Thyroid gland (tissue), 4 donors: ENCODE data around the gene LY6G5B. TPM values are rescaled to one million over a fixed set of nuclear protein-coding genes. Genes with fewer than 3 reads are reported as not detected.

Experiments used
- DNase-seq, 2 donors: peaks; one replicate each; pipeline ENCODE4 v3.0.0-alpha.2; 2019
- H3K27ac ChIP-seq, 3 donors: fragments of 200-600 bp; sonication (generic); 1 replicate in 2 of 3; 2 replicates in 1 of 3; pipeline ENCODE4 v1.5.1; 2016 to 2019; ENCODE audit warnings: mild to moderate bottlenecking in 1 of 3, moderate library complexity in 1 of 3
- H3K27me3 ChIP-seq: fragments of 200-600 bp; sonication (generic); one replicate; pipeline ENCODE4 v1.5.1; 2019
- H3K36me3 ChIP-seq, 2 donors: fragments of 200-600 bp; sonication (generic); one replicate each; pipeline ENCODE4 v1.5.1; 2016 to 2019
- H3K4me1 ChIP-seq, 2 donors: fragments of 200-600 bp; sonication (generic); one replicate each; pipeline ENCODE4 v1.5.1; 2017 to 2019
- H3K4me3 ChIP-seq, 3 donors: fragments of 200-600 bp; sonication (generic); replicated peaks in 1 of 3; 1 replicate in 2 of 3; 2 replicates in 1 of 3; pipeline ENCODE4 v1.5.1; 2016; ENCODE audit warnings: mild to moderate bottlenecking in 1 of 3
- H3K9me3 ChIP-seq: fragments of 200-600 bp; sonication (generic); one replicate; pipeline ENCODE4 v1.5.1; 2017
- POLR2A ChIP-seq, 2 donors: fragments of 450-650 bp; IDR thresholded peaks; one replicate each; pipeline ENCODE4 v1.6.1; 2017; ENCODE audit warnings: antibody characterized with exemption in 2 of 2, mild to moderate bottlenecking in 2 of 2, moderate library complexity in 1 of 2
- WGBS, 2 donors: methylation state at CpG; one replicate each; pipeline ENCODE4 v1.1.5; 2017; 5-methylcytosine and 5-hydroxymethylcytosine counted together
- intact Hi-C: fragments of 100-400 bp; cut with DNase I; formaldehyde crosslinking; loops from one replicate; pipeline ENCODE4 v1.15.1; 2023
- total RNA-seq, 4 donors: library from RNA; depleted of rRNA; stranded (reverse); fragments of >200 nt; gene quantifications; one replicate each; pipeline ENCODE4 v1.2.3, GENCODE V29; 2016
- TF ChIP-seq, protein P1 (sequence below), 6 experiments: fragments of 200-600 bp in 3 of 6; fragments of 450-650 bp in 3 of 6; sonication (generic) in 3 of 6; IDR thresholded peaks; one replicate each; pipeline ENCODE4 v1.5.1; 2016 to 2019; ENCODE audit warnings: antibody characterized with exemption in 6 of 6, mild to moderate bottlenecking in 2 of 6, inconsistent platforms in 1 of 6, moderate library complexity in 1 of 6

LY6G5B gene
- total RNA-seq, 4 donors from 2014 or later = 4.4 to 11.8 (median 9.4) TPM

DNA sequence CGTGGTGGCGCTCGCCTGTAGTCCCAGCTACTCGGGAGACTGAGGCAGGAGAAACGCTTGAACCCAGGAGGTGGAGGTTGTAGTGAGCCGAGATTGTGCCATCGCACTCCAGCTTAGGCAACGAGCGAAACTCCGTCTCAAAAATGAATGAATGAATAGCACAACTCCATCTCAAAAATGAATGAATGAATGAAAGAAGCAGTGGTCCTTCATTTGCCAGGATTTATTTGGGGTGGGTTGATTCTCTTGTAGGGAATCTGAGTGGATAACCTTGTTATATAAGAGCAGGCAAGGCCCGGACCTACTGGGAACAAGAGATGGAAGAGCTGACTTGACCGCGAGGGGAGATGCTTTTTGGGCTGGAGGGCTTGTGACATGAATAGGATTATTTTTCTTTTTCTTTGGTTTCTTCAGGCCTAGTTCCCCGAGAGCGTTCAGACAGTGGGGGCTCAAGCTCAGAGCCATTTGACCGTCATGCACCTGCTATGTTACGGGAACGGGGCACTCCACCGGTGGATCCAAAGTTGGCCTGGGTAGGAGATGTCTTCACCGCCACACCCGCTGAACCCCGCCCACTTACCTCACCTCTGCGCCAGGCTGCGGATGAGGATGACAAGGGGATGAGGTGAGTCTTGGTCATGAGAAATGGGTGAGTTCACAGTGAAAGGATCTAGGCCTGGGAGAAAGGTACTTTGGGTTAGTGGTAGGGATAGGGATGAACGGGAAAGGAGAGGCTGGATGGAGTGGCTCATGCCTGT lies 39.4 kb upstream of the LY6G5B start:
- H3K27me3 ChIP-seq = no peaks in the 10 kb centered on the region
- H3K27ac ChIP-seq = no peak overlapping the region
- WGBS, 2 donors = 93 to 94% methylated on average over 25 of the region's 25 CpGs
- intact Hi-C loops = no loop called here
- no peaks in the 10 kb centered on the region for H3K4me1 ChIP-seq
- peaks cover 95 to 99% of the 10 kb centered on the region in 2 donors for H3K36me3 ChIP-seq
- TF ChIP-seq, protein P1, sequence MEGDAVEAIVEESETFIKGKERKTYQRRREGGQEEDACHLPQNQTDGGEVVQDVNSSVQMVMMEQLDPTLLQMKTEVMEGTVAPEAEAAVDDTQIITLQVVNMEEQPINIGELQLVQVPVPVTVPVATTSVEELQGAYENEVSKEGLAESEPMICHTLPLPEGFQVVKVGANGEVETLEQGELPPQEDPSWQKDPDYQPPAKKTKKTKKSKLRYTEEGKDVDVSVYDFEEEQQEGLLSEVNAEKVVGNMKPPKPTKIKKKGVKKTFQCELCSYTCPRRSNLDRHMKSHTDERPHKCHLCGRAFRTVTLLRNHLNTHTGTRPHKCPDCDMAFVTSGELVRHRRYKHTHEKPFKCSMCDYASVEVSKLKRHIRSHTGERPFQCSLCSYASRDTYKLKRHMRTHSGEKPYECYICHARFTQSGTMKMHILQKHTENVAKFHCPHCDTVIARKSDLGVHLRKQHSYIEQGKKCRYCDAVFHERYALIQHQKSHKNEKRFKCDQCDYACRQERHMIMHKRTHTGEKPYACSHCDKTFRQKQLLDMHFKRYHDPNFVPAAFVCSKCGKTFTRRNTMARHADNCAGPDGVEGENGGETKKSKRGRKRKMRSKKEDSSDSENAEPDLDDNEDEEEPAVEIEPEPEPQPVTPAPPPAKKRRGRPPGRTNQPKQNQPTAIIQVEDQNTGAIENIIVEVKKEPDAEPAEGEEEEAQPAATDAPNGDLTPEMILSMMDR (IDR thresholded peaks at IDR 0.05) = no peak
- TF ChIP-seq POLR2A (IDR thresholded peaks at IDR 0.05) = no peak
- no peaks in the 10 kb centered on the region for H3K9me3 ChIP-seq
- no peak overlapping the region for H3K4me3 ChIP-seq
- DNase-seq = no peak

DNA sequence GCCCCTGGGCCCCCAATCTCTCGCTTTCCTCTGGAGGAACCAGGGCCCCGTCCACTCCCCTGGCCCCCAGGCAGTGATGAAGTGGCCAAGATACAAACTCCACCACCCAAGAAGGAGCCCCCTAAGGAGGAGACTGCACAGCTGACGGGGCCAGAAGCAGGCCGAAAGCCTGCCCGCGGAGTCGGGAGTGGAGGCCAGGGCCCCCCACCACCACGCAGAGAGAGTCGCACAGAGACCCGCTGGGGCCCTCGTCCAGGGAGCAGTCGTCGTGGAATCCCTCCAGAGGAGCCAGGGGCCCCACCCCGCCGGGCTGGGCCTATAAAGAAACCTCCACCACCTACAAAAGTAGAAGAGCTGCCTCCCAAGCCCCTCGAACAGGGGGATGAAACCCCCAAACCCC lies 38.6 kb upstream of the LY6G5B start:
- H3K9me3 ChIP-seq = no peaks in the 10 kb centered on the region
- H3K27ac ChIP-seq = no peak overlapping the region
- H3K27me3 ChIP-seq = no peaks in the 10 kb centered on the region
- no peaks in the 10 kb centered on the region for H3K4me1 ChIP-seq
- no peak overlapping the region for H3K4me3 ChIP-seq
- no peak for DNase-seq
- WGBS, 2 donors = 87 to 96% methylated on average over 9 to 12 of the region's 16 CpGs
- TF ChIP-seq POLR2A (IDR thresholded peaks at IDR 0.05) = no peak
- TF ChIP-seq, protein P1 (IDR thresholded peaks at IDR 0.05) = no peak
- intact Hi-C loops = no loop called here
- peaks cover 95 to 99% of the 10 kb centered on the region in 2 donors for H3K36me3 ChIP-seq

DNA sequence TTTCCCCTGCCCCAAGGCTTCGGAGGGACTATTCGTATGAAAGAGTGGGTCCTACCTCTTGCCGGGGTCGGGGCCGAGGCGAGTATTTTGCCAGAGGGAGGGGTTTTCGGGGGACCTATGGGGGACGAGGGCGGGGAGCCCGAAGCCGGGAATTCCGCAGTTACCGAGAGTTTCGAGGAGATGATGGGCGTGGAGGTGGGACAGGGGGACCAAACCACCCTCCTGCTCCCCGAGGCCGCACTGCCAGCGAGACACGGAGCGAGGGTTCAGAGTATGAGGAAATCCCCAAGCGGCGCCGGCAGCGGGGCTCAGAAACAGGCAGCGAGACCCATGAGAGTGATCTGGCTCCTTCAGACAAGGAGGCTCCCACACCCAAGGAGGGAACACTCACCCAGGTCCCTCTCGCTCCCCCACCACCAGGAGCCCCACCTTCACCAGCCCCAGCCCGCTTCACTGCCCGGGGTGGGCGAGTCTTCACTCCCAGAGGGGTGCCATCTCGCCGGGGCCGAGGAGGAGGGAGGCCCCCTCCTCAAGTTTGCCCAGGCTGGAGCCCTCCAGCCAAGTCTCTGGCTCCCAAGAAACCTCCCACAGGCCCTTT lies 38.0 kb upstream of the LY6G5B start:
- TF ChIP-seq, protein P1 (IDR thresholded peaks at IDR 0.05) = no peak
- no peak for TF ChIP-seq POLR2A (IDR thresholded peaks at IDR 0.05)
- intact Hi-C loops = no loop called here
- no peak overlapping the region for H3K27ac ChIP-seq
- H3K4me1 ChIP-seq = no peaks in the 10 kb centered on the region
- H3K27me3 ChIP-seq = no peaks in the 10 kb centered on the region
- WGBS, 2 donors = 91 to 94% methylated on average over 25 to 29 of the region's 32 CpGs
- H3K36me3 ChIP-seq = peaks cover 95 to 99% of the 10 kb centered on the region in 2 donors
- DNase-seq = no peak
- no peak overlapping the region for H3K4me3 ChIP-seq
- H3K9me3 ChIP-seq = no peaks in the 10 kb centered on the region

DNA sequence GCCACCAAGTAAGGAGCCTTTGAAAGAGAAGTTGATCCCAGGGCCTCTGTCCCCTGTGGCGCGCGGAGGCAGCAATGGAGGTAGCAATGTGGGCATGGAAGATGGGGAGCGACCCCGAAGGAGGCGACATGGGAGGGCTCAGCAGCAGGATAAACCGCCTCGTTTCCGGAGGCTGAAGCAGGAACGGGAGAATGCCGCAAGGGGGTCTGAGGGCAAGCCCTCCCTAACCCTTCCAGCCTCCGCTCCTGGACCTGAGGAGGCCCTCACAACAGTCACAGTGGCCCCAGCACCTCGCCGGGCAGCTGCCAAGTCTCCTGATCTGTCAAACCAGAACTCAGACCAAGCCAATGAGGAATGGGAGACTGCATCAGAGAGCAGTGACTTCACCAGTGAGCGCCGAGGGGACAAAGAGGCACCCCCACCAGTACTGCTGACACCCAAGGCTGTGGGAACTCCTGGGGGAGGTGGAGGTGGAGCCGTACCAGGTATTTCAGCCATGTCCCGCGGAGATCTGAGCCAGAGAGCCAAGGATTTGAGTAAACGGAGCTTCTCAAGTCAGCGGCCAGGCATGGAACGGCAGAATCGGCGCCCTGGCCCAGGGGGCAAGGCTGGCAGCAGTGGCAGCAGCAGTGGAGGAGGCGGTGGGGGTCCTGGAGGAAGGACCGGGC lies 37.4 kb upstream of the LY6G5B start:
- DNase-seq = no peak
- Histone ChIP-seq H3K9me3 (no peaks in the 10 kb centered on the region), H3K4me1 (no peaks in the 10 kb centered on the region), H3K27ac (no peak overlapping the region), H3K27me3 (no peaks in the 10 kb centered on the region), H3K36me3 (peaks cover 95 to 99% of the 10 kb centered on the region in 2 donors), H3K4me3 (no peak overlapping the region)
- WGBS, 2 donors = 93% methylated on average over 24 to 26 of the region's 26 CpGs
- TF ChIP-seq, protein P1 (IDR thresholded peaks at IDR 0.05) = no peak
- TF ChIP-seq POLR2A (IDR thresholded peaks at IDR 0.05) = no peak
- intact Hi-C loops = no loop called here

DNA sequence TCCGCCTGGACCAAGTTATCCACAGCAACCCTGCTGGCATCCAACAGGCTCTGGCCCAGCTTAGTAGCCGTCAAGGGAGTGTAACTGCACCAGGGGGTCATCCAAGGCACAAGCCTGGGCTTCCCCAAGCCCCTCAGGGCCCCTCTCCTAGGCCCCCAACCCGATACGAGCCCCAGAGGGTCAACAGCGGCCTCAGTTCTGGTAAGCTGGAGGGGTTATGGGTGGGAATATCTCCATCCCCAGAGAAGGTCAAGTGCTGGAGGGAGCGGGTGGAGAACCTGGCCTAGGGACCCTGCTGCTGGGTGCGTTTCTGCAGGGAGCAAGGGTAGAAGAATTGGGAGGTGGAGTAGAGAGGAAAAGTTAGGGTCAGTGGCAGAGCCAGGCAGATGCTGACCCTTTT lies 36.3 kb upstream of the LY6G5B start:
- no peak overlapping the region for H3K27ac ChIP-seq
- H3K4me3 ChIP-seq = no peak overlapping the region
- WGBS, 2 donors = 84 to 93% methylated on average over 6 to 7 of the region's 7 CpGs
- intact Hi-C loops = no loop called here
- no peak for TF ChIP-seq POLR2A (IDR thresholded peaks at IDR 0.05)
- TF ChIP-seq, protein P1 (IDR thresholded peaks at IDR 0.05) = no peak
- no peaks in the 10 kb centered on the region for H3K27me3 ChIP-seq
- DNase-seq = no peak
- no peaks in the 10 kb centered on the region for H3K4me1 ChIP-seq
- no peaks in the 10 kb centered on the region for H3K9me3 ChIP-seq
- H3K36me3 ChIP-seq = peaks cover 88 to 96% of the 10 kb centered on the region in 2 donors
